Stimulated activated CD8-positive, alpha-beta memory T cell treated with anti-CD3 and anti-CD28 coated beads, Interleukin-4, amount 100 ng/mL, for 4 hours (primary cell): Measurements from ENCODE around the gene STXBP5.

Experiments
- DNase-seq, 2 donors: peaks; one replicate each; pipeline ENCODE4 v3.0.0-alpha.2; 2020; ENCODE audit warnings: low read depth in 2 of 2, low spot score in 1 of 2

The STXBP5 gene

GRCh38 chr6:147204060-147204785 is at the start of gene STXBP5:
TSS of gene STXBP5 (plus strand) at chr6:147204417. CDS start at chr6:147204533, 116 bp downstream.
- no peak for DNase-seq

DNA sequence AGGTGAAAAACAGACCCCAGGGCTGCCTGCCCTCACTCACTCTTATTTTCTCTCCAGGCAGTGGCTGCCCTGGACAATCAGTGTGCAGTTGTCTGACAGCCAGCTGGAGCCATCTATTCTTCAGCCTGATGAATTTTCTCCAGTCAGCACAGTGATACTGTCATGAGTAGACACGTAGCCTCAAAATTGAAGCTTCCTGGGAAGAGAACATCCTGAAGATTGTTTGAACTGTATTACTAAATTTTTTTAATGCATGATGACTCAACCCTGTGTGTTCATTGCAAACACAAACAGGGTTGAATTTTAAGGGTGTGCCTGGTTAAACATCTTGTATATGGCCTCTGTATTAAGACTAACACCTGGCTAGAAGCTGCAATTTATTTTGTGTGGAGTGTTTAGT is 49.8 kb upstream of the STXBP5 start:
- no peak for DNase-seq

DNA sequence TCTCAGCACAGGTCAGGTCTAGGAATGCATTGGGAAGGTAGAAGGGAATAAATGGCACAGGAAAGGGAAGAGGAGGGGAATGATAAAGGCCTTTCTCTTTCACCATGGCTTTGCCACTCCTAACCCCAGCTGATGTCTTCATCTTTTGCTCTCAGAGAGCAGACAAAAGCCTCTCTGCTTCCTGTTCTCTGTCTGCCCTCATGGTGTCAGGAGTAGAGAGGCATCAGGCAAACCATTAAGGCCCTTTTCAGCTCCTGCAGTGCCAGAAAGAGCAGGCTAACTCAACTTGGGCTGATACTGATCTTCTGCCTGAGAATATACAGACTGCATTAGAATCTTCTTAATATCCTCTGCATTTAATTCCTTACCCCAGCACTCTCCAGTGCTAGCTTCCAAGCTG is 48.0 kb upstream of the STXBP5 start:
- no peak for DNase-seq

GRCh38 chr6:147156799-147157382 is 47.3 kb upstream of the STXBP5 start:
- no peak for DNase-seq

DNA sequence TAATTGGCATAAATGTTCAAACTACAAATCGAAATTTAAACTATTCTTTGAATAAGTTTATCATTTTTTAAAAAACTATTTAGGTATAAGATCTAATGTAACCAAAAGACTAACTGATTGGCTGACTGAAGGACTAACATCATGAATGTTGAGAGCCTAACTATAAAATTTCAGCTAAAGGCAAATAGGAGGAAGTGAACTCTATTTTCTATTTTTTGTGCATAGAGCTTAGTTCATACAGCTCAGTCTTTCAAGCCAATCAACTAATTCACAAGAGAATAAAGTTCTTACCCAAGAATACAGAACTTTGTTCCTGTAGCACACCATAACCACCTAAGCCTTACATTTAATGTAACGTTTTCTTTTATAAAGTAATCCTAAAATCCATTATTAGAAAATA is 46.3 kb upstream of the STXBP5 start:
- DNase-seq = no peak

- DNase-seq = no peak
Observed at GRCh38 chr6:147158881-147159280, 45.3 kb upstream of the STXBP5 start.

DNA sequence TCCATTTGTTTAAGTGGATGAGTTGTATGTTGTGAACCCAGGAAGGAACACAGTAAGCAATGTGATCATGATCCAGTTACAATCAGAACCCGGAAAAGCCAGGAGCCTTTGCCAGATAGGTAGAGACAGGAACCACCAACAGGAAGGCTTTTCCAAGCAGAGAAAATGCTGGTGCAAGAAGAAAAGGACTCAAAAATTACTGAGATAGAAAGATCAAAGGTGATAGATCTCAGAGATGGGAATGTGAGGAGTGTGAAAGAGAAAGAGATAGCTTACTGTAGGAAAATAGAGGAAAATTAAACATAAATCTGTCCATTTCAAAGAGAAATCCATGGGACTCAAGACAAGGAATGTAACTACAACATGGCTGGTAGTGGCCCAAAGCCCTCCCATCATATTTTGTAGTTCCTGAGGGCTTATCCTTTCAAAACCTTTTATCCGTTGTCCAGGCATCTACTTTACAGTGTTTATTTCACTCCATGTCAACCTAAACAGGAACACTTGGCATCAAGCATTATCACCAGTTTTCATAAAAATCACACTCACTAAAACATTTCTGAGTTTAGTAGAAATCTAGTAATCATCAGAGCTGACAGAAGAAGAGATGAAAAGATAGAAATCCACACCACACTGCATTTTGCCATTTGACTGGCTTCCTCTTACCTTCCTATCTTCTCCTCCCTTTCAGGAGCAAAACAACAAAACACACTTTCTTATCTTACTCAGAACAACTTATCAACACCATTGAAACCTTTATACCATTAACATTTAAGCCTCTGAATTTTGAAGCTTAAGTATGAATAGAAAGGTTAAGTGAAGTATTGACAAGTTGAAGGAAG is 44.5 kb upstream of the STXBP5 start:
- DNase-seq = no peak

- no peak for DNase-seq
Observed at GRCh38 chr6:147160593-147160992, 43.6 kb upstream of the STXBP5 start.

GRCh38 chr6:147161253-147161973 is 42.8 kb upstream of the STXBP5 start:
- DNase-seq = no peak

DNA sequence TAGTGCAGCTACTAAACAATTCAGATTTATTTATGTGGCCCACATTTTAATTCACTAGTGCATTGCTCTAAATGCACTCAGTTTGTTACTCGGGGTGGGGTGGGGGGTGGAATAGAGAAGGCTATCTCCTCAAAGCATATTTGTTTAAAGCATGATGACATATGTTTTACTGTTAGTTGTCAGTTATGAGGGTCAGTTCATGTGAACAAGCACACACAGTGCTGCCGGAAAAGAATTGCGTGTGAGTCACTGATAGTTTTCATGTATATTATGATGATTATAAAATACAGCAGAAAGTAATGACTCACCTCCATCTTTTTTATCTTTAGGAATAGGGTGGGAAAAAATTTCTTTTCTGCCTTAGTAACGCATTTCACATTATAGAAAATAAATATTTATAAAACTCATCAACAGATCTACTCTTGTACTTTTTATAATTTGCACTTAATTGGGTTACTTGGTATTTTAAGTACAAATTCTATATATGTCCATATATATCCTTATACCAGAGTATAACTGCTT is 42.2 kb upstream of the STXBP5 start:
- no peak for DNase-seq

- no peak for DNase-seq
Observed at GRCh38 chr6:147164761-147165160, 39.5 kb upstream of the STXBP5 start.

DNA sequence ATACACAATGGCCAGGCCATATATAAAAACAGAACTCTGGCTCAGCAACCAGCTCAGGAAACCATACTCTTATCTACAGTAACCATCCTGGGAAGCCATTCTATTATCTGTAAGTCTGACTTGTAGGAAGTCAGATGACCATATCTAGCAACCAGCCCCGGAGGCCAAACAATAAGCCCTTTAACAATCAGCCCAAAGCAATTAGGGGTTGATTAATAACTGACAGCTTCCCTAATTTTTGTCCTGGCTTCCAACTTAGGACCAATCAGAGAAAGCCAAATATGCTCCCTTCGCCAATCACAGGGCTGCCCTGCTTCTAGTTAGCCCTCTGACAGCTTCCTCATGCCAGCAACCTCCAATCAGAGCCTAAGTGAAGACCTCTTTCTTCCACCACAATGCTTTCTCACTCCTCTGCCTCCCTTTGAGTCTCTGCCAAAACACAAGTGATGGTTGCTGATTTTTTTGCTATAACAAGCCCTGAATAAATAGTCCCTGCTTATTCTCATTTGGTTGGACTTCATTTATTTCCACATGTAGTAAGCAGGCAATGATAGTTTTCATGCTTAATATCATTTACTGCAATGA is 37.8 kb upstream of the STXBP5 start:
- DNase-seq = no peak

DNA sequence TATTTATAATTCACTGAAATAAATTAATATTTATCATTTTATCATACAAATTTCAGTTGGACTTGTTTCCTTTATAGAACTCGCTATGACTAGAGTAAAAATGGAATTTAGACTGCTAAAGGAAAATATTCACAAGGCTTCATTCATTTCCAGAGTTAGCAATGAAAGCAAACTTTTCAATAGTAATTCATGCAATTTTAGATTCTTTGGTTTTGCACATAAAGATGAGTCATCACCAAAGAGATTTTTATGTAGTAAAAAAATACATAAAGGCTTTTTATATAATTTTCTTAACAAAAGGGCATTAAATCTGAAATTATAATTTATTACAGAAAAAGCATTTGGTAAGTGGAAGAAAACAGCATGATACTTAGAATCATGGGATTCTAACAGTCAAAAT is 37.2 kb upstream of the STXBP5 start:
- DNase-seq = no peak

GRCh38 chr6:147167576-147168461 is 36.4 kb upstream of the STXBP5 start:
- DNase-seq = no peak

DNA sequence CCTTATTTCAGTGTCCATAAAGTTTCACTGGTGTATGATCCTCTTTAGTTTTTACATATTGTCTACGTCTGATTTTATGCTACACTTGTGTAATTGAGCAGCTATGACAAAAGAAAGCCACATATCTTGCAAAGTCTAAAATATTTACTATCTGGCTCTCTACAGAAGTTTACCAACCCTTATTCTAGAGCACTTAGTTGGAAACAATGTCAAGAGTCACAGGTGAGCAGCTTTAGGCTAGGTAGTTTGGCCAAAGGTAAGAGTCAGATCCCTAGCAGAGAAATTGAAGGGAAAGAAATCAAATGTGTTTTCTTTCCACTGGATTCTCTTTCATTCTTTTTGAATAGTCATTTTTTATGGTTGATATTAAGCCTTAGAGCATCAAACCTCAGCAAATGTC is 34.7 kb upstream of the STXBP5 start:
- no peak for DNase-seq

DNA sequence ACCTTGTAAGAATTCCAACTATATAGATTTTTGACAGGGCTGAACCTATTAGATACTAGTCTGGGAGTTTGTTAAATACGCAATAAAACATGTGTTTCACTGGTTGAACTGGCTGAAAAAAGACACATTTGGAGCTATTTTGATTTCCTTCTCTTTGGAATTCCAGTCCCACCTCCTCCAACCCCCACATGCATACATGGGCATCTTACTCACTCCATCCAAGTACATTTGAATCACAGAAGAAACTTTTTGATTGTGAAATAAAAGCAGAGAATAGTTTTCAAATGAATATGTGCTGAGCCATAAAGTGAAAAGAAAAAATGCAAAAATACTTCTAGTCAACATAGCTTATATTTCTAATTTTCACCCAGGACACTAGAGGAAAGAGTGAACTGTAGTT is 33.9 kb upstream of the STXBP5 start:
- no peak for DNase-seq

- no peak for DNase-seq
Observed at GRCh38 chr6:147173140-147173539, 31.1 kb upstream of the STXBP5 start.

GRCh38 chr6:147173675-147174308 is 30.4 kb upstream of the STXBP5 start:
- DNase-seq = no peak

- no peak for DNase-seq
Observed at GRCh38 chr6:147176795-147177194, 27.4 kb upstream of the STXBP5 start.
